HuH-7 (cell line): ENCODE measurements around the gene PLEKHO2.
"Not testable (repeated sequence)": the region's sequence is repeated elsewhere in the genome, so short reads cannot be mapped to it uniquely, and the experiment has no call there.

Experiments used
- DNase-seq: peaks from one replicate; pipeline ENCODE4 v3.0.0; 2011; ENCODE audit warnings: low spot score

The PLEKHO2 gene

DNA sequence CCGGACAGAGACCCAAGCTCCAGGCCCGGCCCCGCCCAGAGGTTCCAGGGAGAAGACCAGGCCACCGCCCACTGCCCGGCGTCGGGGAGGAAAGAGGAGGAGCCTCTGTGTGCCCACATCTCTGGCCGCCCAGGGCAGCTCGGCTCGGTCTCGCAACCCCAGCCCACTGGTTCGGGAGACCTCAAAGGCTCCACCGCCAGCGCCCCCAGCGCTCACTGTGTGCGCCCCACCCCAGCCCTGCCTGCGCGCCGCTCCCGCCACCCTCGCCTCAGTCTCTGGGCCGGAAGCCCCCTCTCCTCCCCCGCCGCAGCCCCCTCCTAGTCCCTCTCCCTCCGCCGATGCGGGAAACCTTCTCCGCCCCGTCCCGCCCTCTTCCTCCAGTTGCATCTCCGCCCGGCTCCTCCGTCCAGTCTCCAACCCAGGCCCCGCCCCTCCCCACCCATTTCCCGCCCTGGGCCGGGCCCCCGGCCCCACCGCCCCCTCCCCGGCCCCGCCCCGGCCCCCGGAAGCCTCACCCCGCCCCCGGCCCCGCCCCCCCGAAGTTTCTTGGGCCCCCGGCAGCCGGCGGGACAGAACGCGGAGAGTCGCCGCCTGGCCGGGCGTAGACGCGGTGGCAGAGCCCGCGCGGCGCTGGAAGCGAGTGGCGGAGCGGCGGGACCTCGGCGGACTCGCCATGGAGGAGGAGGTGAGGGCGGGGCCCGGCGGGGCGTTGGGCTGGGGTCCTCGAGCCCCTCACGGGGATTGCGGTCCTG lies at the start of gene PLEKHO2:
TSS of gene PLEKHO2 (plus strand) at position 572 of the 752 bp plus-strand sequence. CDS start at position 674, 102 bp downstream.
- peak; percentile 93 for DNase-seq

- DNase-seq, result no peak
Measured at GRCh38 chr15:64792282-64792681, 49.4 kb upstream of the PLEKHO2 start.

- not testable (repeated sequence) for DNase-seq
Measured at GRCh38 chr15:64795299-64795698, 46.4 kb upstream of the PLEKHO2 start.

DNA sequence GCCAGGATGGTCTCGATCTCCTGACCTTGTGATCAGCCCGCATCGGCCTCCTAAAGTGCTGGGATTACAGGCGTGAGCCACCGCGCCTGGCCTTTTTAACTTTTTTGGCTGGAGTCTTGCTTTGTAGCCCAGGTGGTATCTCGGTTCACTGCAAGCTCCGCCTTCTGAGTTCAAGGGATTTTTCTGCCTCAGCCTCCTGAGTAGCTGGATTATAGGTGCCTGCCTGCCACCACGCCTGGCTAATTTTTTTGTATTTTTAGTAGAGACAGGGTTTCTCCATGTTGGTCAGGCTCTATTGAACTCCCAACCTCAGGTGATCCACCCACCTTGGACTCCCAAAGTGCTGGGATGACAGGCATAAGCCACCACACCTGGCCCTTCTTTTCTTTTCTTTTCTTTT lies 45.8 kb upstream of the PLEKHO2 start:
- DNase-seq, result not testable (repeated sequence)

DNA sequence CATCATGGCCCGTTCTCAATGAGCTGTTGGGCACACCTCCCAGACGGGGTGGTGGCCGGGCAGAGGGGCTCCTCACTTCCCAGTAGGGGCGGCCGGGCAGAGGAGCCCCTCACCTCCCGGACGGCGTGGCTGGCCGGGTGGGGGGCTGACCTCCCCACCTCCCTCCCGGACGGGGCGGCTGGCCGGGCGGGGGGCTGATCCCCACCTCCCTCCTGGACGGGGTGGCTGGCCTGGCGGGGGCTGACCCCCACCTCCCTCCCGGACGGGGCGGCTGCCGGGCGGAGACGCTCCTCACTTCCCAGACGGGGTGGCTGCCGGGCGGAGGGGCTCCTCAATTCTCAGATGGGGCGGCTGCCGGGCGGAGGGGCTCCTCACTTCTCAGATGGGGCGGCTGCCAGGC lies 42.8 kb upstream of the PLEKHO2 start:
- not testable (repeated sequence) for DNase-seq

DNA sequence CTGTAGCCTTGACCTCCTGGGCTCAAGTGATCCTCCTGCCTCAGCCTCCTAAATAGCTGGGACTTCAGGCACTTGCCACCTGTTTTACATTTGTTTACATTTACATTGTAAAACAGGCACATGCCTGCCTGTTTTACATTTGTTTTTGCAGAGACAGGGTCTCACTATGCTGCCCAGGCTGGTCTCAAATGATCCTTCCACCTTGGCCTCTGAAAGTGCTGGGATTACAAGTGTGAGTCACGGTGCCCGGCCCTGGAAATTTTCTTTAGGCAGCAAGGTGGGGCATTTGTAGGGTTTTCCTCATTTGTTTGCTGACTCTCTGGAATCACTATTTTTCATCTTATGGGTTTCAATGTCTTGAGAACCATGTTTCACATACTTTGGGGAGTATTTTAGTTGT lies 41.2 kb upstream of the PLEKHO2 start:
- no peak for DNase-seq

GRCh38 chr15:64803526-64803925 lies 38.2 kb upstream of the PLEKHO2 start:
- no peak for DNase-seq

- DNase-seq, result no peak
Measured at GRCh38 chr15:64804619-64805018, 37.1 kb upstream of the PLEKHO2 start.

DNA sequence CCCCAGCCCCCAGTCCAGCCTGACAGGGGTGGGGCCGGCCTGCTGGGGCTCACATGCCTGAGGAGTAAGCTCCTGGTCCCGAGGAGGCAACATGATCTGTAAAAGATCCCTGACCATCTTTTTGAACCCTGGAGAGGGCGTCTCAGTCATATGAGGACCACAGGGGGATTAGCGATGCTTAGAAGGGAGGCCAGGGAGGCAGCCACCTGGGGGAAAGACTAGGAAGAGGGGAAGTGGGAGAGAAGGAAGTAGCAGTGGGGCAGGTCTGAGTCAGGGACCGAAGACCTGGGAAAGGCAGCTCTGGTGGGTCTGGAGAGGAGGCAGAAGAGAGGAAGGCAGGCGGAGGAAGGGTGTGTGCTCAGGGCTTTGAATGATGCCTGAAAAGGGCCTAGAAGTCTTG lies 35.2 kb upstream of the PLEKHO2 start:
- DNase-seq, result no peak

DNA sequence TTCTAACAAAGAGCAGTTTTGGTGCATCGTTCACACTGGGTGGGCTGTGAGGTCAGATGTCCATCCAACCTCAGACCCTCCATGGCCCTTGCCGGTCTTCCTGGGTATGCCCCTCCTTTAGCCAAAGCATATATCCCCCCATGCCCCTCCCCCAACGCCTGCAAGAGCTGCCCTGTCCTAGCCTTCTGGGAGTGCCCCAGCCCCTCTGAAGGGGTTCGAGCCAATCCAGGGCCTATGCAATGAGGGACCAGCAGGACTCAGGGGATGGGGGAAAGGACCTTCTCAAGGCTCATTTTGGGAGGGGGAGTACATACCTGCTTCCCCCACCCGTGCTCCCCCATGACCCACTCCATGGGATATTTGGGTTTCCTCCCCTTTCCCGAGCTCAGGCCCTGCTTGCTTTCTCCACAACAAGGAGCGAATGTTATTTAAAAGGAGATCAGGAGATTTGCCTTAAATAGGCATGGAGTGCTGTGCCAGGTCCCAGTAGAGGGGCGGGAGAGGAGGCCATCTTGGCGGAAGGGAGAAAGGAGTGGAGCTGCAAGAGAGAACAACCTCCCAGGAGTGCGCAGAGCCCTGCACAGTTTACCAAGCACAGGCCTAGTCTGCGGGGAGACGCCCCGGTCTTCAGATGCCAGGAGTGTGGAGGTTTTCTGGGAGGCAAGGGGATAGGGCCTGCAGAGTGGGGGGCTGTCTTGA lies 34.5 kb upstream of the PLEKHO2 start:
- no peak for DNase-seq

- DNase-seq, result no peak
Measured at GRCh38 chr15:64807751-64808222, 33.9 kb upstream of the PLEKHO2 start.

DNA sequence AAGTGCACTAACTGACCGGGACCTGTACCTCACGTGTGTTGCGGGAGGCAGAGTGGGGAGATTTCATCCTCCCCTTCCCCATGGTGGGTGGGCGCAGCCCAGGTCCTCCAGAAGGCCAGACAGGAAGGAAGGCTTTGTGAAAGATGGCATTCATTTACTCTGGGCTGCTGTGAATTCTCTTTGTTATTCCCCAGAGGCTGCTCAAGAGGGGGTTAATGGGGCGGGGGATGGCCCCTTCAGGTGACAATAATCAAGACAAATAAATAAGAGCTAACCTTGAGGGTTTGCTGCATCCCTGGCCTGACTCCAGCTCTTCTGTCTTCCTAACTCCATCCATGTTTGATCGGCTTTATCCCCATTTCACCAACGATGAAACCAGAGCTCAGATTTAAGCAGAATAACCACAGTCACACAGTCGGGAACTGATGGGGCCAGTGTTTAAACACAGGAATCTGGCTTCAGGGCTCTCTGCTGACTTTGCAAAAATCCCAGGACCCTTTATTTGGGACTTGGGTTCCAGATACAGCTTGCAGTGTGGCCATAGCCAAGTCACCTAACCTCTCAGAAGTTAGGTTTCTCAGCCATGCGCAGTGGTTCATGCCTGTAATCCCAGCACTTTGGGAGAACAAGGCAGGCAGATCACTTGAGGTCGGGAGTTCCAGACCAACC lies 32.8 kb upstream of the PLEKHO2 start:
- DNase-seq, result no peak

DNA sequence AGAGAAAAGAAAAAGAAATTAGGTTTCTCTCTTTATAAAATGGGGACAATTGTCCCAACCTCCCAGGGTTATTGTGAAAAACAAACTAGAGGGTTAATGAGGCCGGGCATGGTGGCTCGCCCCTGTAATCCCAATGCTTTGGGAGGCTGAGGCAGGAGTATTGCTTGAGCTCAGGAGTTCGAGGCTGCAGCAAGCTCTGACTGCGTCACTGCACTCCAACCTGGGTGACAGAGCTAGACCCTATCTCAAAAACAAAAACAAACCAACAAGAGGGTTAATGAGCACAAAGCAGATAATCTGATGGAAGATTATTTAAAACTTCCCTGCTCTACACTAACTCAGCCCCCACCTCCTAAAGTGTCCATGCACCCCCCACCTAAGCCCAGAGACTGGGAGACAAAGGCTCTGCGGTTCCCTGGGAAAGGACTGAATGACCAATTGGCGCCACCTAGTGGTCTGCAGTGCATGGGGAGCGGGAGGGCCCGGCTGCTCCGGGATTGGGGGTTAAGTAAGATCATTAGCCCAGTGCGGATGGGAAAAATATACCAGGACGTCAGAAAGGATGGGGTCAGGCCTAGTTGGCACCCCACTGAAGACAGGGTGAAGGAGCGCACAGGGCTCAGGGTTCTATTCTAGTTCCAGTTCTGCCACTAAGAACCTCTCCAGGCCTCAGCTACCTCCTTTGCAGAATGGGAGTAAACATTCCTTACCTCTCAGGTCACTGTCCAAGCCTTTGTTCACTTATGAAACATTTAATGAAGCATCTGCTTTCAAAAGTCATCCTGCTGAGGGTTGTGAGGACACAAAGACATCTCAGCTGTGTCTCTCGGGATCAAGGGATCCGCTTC lies 31.8 kb upstream of the PLEKHO2 start:
- peak; percentile 93 for DNase-seq

DNA sequence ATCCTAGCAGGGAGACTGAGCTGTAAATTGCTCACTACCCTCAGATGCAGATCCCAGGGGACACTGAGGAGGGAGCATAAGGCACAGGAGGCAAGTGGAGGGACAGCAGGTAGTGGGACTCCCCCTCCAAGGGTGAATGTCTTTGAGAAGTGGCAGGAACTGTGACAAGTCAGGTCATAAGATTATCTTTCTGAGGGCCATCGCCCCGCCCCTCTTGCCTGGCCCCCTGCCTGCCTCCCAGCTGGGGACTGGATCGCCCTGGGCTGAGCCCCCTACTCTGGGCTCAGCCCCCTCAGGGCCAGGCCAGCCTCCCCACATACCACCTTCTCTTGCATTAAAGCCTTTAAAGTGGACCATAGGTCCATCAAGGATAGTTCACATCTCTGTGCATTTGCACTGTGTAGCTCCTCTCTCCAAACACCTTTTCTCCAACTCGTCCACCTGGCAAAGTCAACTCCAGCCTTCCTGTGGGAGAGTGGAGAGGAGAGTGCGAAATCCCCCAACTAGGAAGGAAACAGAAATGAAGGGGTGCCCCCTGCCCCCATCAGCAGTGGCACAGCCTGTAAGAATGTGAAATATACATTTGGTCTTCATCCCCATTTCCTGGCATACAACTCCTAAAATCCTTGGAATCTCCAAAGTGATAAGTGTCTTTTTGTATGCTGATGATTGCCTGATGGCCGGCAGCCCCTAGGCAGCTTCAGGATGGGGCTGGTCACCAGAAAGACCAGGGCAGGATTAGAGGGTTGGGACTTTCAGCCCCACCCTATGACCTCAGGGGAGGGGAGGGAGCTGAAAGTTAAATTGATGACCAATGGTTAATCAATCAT lies 31.0 kb upstream of the PLEKHO2 start:
- DNase-seq, result no peak

DNA sequence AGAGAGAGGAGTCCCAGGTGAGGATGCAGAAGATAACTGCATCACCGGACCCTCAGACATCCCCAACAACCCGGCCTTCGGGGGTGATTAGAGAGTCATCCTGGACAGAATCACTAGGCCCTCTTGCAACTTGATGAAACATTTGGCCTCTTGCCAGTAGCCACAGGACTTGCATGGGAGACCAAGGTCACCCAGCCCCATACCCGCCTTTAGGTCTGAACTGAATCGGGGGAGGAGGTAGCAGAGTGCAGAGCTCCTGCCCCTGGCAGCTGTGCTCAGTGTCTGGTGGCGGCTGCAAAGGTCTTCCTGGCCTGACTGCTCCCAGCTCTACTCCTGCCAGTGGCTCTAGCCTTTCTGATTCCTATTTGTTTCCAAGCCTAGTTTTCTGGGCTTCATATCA lies 28.6 kb upstream of the PLEKHO2 start:
- DNase-seq, result peak; percentile 28

GRCh38 chr15:64814283-64814682 lies 27.4 kb upstream of the PLEKHO2 start:
- not testable (repeated sequence) for DNase-seq

DNA sequence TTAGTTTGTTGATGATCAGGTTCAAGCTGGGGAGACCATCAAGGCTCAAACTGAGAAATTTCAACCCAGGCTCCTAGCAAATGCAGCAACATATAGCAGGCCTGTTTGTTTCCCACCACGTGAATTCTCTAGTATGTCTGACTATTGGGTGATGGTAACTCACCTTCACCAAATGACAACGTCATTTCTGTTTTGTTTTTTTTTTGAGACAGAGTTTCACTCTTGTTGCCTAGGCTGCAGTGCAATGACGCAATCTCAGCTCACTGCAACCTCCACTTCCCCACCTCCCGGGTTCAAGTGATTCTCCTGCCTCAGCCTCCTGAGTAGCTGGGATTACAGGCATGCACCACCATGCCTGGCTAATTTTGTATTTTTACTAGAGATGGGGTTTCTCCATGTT lies 26.8 kb upstream of the PLEKHO2 start:
- DNase-seq, result not testable (repeated sequence)

- no peak for DNase-seq
Measured at GRCh38 chr15:64816452-64816851, 25.3 kb upstream of the PLEKHO2 start.

- DNase-seq, result no peak
Measured at GRCh38 chr15:64824929-64825430, 16.7 kb upstream of the PLEKHO2 start.

GRCh38 chr15:64825431-64826294 lies 16.1 kb upstream of the PLEKHO2 start, which contains the start of gene PIF1:
TSS of gene PIF1 (minus strand) at chr15:64825647. CDS start at chr15:64824335, 1,312 bp downstream.
- DNase-seq, result peak; percentile 96
